Uterus (tissue), 4 donors: Measurements from ENCODE around the gene LYPD4. TPM values are rescaled to one million over a fixed set of nuclear protein-coding genes. Genes with fewer than 3 reads are reported as not detected.

ENCODE experiments used
- DNase-seq, 2 donors: peaks; one replicate each; pipeline ENCODE4 v3.0.0-alpha.2; 2019 to 2020
- H3K27ac ChIP-seq, 2 donors: fragments of 200-600 bp; sonication (generic); 1 replicate in 1 of 2; 2 replicates in 1 of 2; pipeline ENCODE4 v1.5.1; 2016 to 2018
- H3K27me3 ChIP-seq, 2 donors: fragments of 200-600 bp; sonication (generic); one replicate each; pipeline ENCODE4 v1.5.1; 2018 to 2019; ENCODE audit warnings: control low read depth in 1 of 2
- H3K36me3 ChIP-seq, 2 donors: fragments of 200-600 bp; sonication (generic); one replicate each; pipeline ENCODE4 v1.5.1; 2019; ENCODE audit warnings: control low read depth in 1 of 2
- H3K4me1 ChIP-seq, 2 donors: fragments of 200-600 bp; sonication (generic); one replicate each; pipeline ENCODE4 v1.5.1; 2018 to 2019; ENCODE audit warnings: control low read depth in 1 of 2
- H3K4me3 ChIP-seq, 2 donors: fragments of 200-600 bp; sonication (generic); 1 replicate in 1 of 2; 2 replicates in 1 of 2; pipeline ENCODE4 v1.5.1; 2018 to 2019; ENCODE audit warnings: mild to moderate bottlenecking in 1 of 2
- H3K9me3 ChIP-seq, 2 donors: fragments of 200-600 bp; sonication (generic); one replicate each; pipeline ENCODE4 v1.5.1; 2019; ENCODE audit warnings: control low read depth in 1 of 2
- CTCF ChIP-seq, 4 experiments: fragments of 200-600 bp in 2 of 4; fragments of 450-650 bp in 2 of 4; sonication (generic) in 2 of 4; IDR thresholded peaks; one replicate each; pipeline ENCODE4 v1.5.1; 2016 to 2019; ENCODE audit warnings: antibody characterized with exemption in 4 of 4, mild to moderate bottlenecking in 2 of 4, moderate library complexity in 1 of 4
- POLR2A ChIP-seq, 2 donors: fragments of 450-650 bp; IDR thresholded peaks; one replicate each; pipeline ENCODE4 v1.6.1; 2016; ENCODE audit warnings: antibody characterized with exemption in 2 of 2, mild to moderate bottlenecking in 1 of 2, moderate library complexity in 1 of 2
- intact Hi-C: fragments of 100-400 bp; cut with DNase I; formaldehyde crosslinking; loops from one replicate; pipeline ENCODE4 v1.15.1; 2023; ENCODE audit warnings: low total_unique reads
- total RNA-seq, 4 donors: library from RNA; depleted of rRNA in 3 of 4; stranded (reverse); fragments of >200 nt in 3 of 4; gene quantifications; one replicate each; pipeline versions ENCODE4 v1.1.0 to v1.2.4, GENCODE V29; 2014 to 2023
- donor health status: DM: yes; HTN: yes; CAD: no.

The LYPD4 gene
- total RNA-seq, 4 donors from 2014 or later, result not detected

GRCh38 chr19:41888926-41889325, 44.4 kb upstream of the LYPD4 start:
- no peaks in the 10 kb centered on the region for H3K27me3 ChIP-seq
- H3K4me1 ChIP-seq, result peaks cover 0 to 7% of the 10 kb centered on the region in 2 donors
- no peak overlapping the region for H3K4me3 ChIP-seq
- H3K36me3 ChIP-seq, result no peaks in the 10 kb centered on the region
- intact Hi-C loops, result no loop called here
- H3K9me3 ChIP-seq, result no peaks in the 10 kb centered on the region
- no peak for DNase-seq
- no peak overlapping the region for H3K27ac ChIP-seq
- TF ChIP-seq POLR2A (IDR thresholded peaks at IDR 0.05), result no peak
- TF ChIP-seq CTCF (IDR thresholded peaks at IDR 0.05), result no peak

- no peak overlapping the region for H3K4me3 ChIP-seq
- H3K36me3 ChIP-seq, result no peaks in the 10 kb centered on the region
- H3K27ac ChIP-seq, result no peak overlapping the region
- no peaks in the 10 kb centered on the region for H3K9me3 ChIP-seq
- peaks cover 0 to 7% of the 10 kb centered on the region in 2 donors for H3K4me1 ChIP-seq
- TF ChIP-seq POLR2A (IDR thresholded peaks at IDR 0.05) (no peak), CTCF (IDR thresholded peaks at IDR 0.05) (no peak)
- DNase-seq, result no peak
- no peaks in the 10 kb centered on the region for H3K27me3 ChIP-seq
- intact Hi-C loops, result no loop called here
These were observed 43.4 kb upstream of the LYPD4 start for GRCh38 chr19:41887711-41888382.

GRCh38 chr19:41886761-41887710, 42.6 kb upstream of the LYPD4 start:
- no peak for TF ChIP-seq CTCF (IDR thresholded peaks at IDR 0.05)
- TF ChIP-seq POLR2A (IDR thresholded peaks at IDR 0.05), result no peak
- Histone ChIP-seq H3K36me3 (no peaks in the 10 kb centered on the region), H3K4me1 (peaks cover 0 to 7% of the 10 kb centered on the region in 2 donors), H3K4me3 (no peak overlapping the region), H3K9me3 (no peaks in the 10 kb centered on the region), H3K27me3 (no peaks in the 10 kb centered on the region), H3K27ac (no peak overlapping the region)
- DNase-seq, result no peak
- intact Hi-C loops, result no loop called here

- Histone ChIP-seq H3K4me3 (peak overlapping the region; percentile 67 to 86), H3K4me1 (peaks cover 0 to 7% of the 10 kb centered on the region in 2 donors), H3K27ac (peak overlapping the region; percentile 77 to 81), H3K9me3 (no peaks in the 10 kb centered on the region), H3K27me3 (no peaks in the 10 kb centered on the region), H3K36me3 (no peaks in the 10 kb centered on the region)
- peak; percentile 89 to 96 for DNase-seq
- intact Hi-C loops, result no loop called here
- TF ChIP-seq POLR2A (IDR thresholded peaks at IDR 0.05) (peak; percentile 43 to 53), CTCF (IDR thresholded peaks at IDR 0.05) (peak; percentile 15 to 45 (median 40))
These were observed 39.6 kb upstream of the LYPD4 start for GRCh38 chr19:41883821-41884733.
